B cell (primary cell): ENCODE data around the gene CELA1. TPM values are rescaled to one million over a fixed set of nuclear protein-coding genes. Genes with fewer than 3 reads are reported as not detected.

ENCODE experiments used
- ATAC-seq: fragments of 200-7000 bp; cut with Tn5 transposase; one replicate; pipeline ENCODE4 v1.10.0; 2021; ENCODE audit warnings: low read depth, mild to moderate bottlenecking, moderate number of reproducible peaks, moderate library complexity
- CTCF ChIA-PET: fragments of 350-600 bp; sonication (Branson Sonifier 250); formaldehyde crosslinking; loops from one replicate; lab custom pipeline; 2021; ENCODE audit warnings: antibody characterized with exemption, inconsistent platforms; lab: Charles Lee
- POLR2A ChIA-PET: fragments of 350-600 bp; sonication (Branson Sonifier 250); formaldehyde crosslinking; loops from one replicate; lab custom pipeline; 2021; ENCODE audit warnings: antibody characterized with exemption; lab: Charles Lee
- DNase-seq: peaks from one replicate; pipeline ENCODE4 v3.0.0; 2013
- H2AFZ ChIP-seq: 2 replicates; pipeline ENCODE4 v1.6.1; 2012; ENCODE audit warnings: mild to moderate bottlenecking, low read depth, low read length; ENCODE audit not compliant: insufficient read depth, poor library complexity, severe bottlenecking
- H3K27ac ChIP-seq, 2 donors: 1 replicate in 1 of 2; 2 replicates in 1 of 2; pipeline ENCODE4 v1.5.1; 2012 to 2013; ENCODE audit warnings: low read length in 2 of 2, mild to moderate bottlenecking in 2 of 2, moderate library complexity in 1 of 2
- H3K27me3 ChIP-seq, 4 experiments: fragments of 200-600 bp in 1 of 4; sonication (generic) in 1 of 4; replicated peaks in 1 of 4; 1 replicate in 2 of 4; 2 replicates in 2 of 4; pipeline versions ENCODE4 v1.6.1 to v1.7.0; 2013 to 2016; ENCODE audit warnings: low read length in 3 of 4, mild to moderate bottlenecking in 2 of 4, mixed read lengths in 1 of 4, moderate library complexity in 1 of 4; ENCODE audit not compliant: insufficient read depth in 4 of 4, control insufficient read depth in 3 of 4; ENCODE audit errors: control extremely low read depth in 1 of 4
- H3K36me3 ChIP-seq, 2 experiments: replicated peaks in 1 of 2; 1 replicate in 1 of 2; 2 replicates in 1 of 2; pipeline versions ENCODE4 v1.6.1 to v1.7.1; 2013; ENCODE audit warnings: low read length in 1 of 2; ENCODE audit not compliant: insufficient read depth in 2 of 2, control insufficient read depth in 1 of 2; ENCODE audit errors: control extremely low read depth in 1 of 2, extremely low read depth in 1 of 2
- H3K4me1 ChIP-seq, 2 donors: fragments of 200-600 bp in 1 of 2; sonication (generic) in 1 of 2; 1 replicate in 1 of 2; 2 replicates in 1 of 2; pipeline versions ENCODE4 v1.5.1 to v1.6.1; 2013 to 2017; ENCODE audit warnings: low read length in 2 of 2; ENCODE audit not compliant: control insufficient read depth in 2 of 2, insufficient read depth in 2 of 2
- H3K4me2 ChIP-seq: replicated peaks from 2 replicates; pipeline ENCODE3; 2012; ENCODE audit warnings: mild to moderate bottlenecking, low read depth, low read length; ENCODE audit not compliant: poor library complexity, severe bottlenecking
- H3K4me3 ChIP-seq, 5 experiments: fragments of 200-600 bp in 1 of 5; sonication (generic) in 1 of 5; 1 replicate in 3 of 5; 2 replicates in 2 of 5; pipeline versions ENCODE4 v1.5.1 to v1.7.0; 2011 to 2016; ENCODE audit warnings: low read length in 4 of 5, mild to moderate bottlenecking in 4 of 5, low read depth in 2 of 5, control low read depth in 1 of 5, moderate library complexity in 1 of 5; ENCODE audit not compliant: insufficient read depth in 1 of 5; ENCODE audit errors: control extremely low read depth in 1 of 5, extremely low read depth in 1 of 5
- H3K79me2 ChIP-seq: fragments of 200-600 bp; sonication (generic); one replicate; pipeline ENCODE4 v1.6.0; 2016; ENCODE audit warnings: low read length; ENCODE audit not compliant: control insufficient read depth, insufficient read depth
- H3K9ac ChIP-seq: fragments of 200-600 bp; sonication (generic); 2 replicates; pipeline ENCODE4 v1.6.1; 2017; ENCODE audit warnings: mild to moderate bottlenecking, low read length, moderate library complexity
- H3K9me3 ChIP-seq, 3 donors: one replicate each; pipeline versions ENCODE4 v1.6.1 to v1.7.1; 2013; ENCODE audit warnings: low read length in 2 of 3; ENCODE audit not compliant: control insufficient read depth in 2 of 3, insufficient read depth in 1 of 3; ENCODE audit errors: control extremely low read depth in 1 of 3
- H4K20me1 ChIP-seq: 2 replicates; pipeline ENCODE4 v1.6.0; 2012; ENCODE audit warnings: mild to moderate bottlenecking, low read length; ENCODE audit not compliant: insufficient read depth, control insufficient read depth, poor library complexity, severe bottlenecking
- H3K27ac Mint-ChIP-seq: one replicate; pipeline ENCODE4 v1.8.0; 2021; ENCODE audit warnings: mixed read lengths
- H3K27me3 Mint-ChIP-seq: one replicate; pipeline ENCODE4 v1.8.0; 2021; ENCODE audit warnings: mixed read lengths
- H3K4me1 Mint-ChIP-seq: one replicate; pipeline ENCODE4 v1.8.0; 2021; ENCODE audit warnings: mixed read lengths
- H3K4me3 Mint-ChIP-seq: one replicate; pipeline ENCODE4 v1.8.0; 2021; ENCODE audit warnings: mixed read lengths
- H3K9me3 Mint-ChIP-seq: one replicate; pipeline ENCODE4 v1.8.0; 2022; ENCODE audit warnings: mixed read lengths; ENCODE audit not compliant: insufficient read depth
- CTCF ChIP-seq: fragments of 200-600 bp; IDR thresholded peaks from one replicate; pipeline ENCODE4 v1.8.0; 2022; ENCODE audit warnings: antibody characterized with exemption, mild to moderate bottlenecking
- EZH2 ChIP-seq: IDR thresholded peaks from 2 replicates; pipeline ENCODE4 v1.6.1; 2012; ENCODE audit warnings: borderline replicate concordance, low read depth, mild to moderate bottlenecking, moderate library complexity, low read length; ENCODE audit not compliant: insufficient read depth, poor library complexity, severe bottlenecking
- WGBS: methylation state at CpG from one replicate; pipeline ENCODE4 v1.1.5; 2013; ENCODE audit warnings: missing lambda C conversion rate; ENCODE audit not compliant: insufficient coverage; 5-methylcytosine and 5-hydroxymethylcytosine counted together
- intact Hi-C: fragments of 100-400 bp; cut with micrococcal nuclease; formaldehyde crosslinking; loops from one replicate; pipeline ENCODE4 v1.10.0; 2022
- polyA plus RNA-seq: library from polyadenylated mRNA; depleted of rRNA; stranded (reverse); fragments of >200 nt; gene quantifications from 2 replicates; pipeline ENCODE4 v1.2.3, GENCODE V29; 2012
- total RNA-seq, 2 donors: library from RNA; stranded (reverse); fragments of 120-200 nt in 1 of 2; gene quantifications; 1 replicate in 1 of 2; 2 replicates in 1 of 2; pipeline versions ENCODE4 v1.2.3 to v1.2.4, GENCODE V29; 2013 to 2022

Gene CELA1
- total and polyA plus RNA-seq, 2 donors (not counting 1 experiment from before 2014, with no cell fraction given) = not detected

GRCh38 chr12:51370667-51371066 lies 24.2 kb upstream of the CELA1 start:
- Histone ChIP-seq H3K36me3 (peaks cover 1 to 9% of the 10 kb centered on the region in 2 experiments), H3K27ac (no peak overlapping the region), H3K79me2 (peaks cover 27% of the 10 kb centered on the region), H3K4me2 (no peak overlapping the region), H3K9me3 (peaks cover 0 to 8% (median 0%) of the 10 kb centered on the region in 3 donors), H4K20me1 (no peaks in the 10 kb centered on the region), H3K9ac (no peak overlapping the region), H2AFZ (no peak overlapping the region), H3K4me1 (peaks cover 51 to 57% of the 10 kb centered on the region in 2 donors), H3K4me3 (no peak overlapping the region), H3K27me3 (no peaks in the 10 kb centered on the region)
- ATAC-seq = no peak
- no peak overlapping the region for H3K4me3 Mint-ChIP-seq
- no peaks in the 10 kb centered on the region for H3K9me3 Mint-ChIP-seq
- intact Hi-C loops = no loop called here
- peak overlapping the region; percentile 54 for H3K27ac Mint-ChIP-seq
- no peak for DNase-seq
- WGBS = 100% methylated on average over 2 of the region's 9 CpGs
- H3K4me1 Mint-ChIP-seq = peaks cover 52% of the 10 kb centered on the region
- TF ChIP-seq CTCF (no peak), EZH2 (no peak)
- POLR2A ChIA-PET = no interaction called here
- no peaks in the 10 kb centered on the region for H3K27me3 Mint-ChIP-seq
- CTCF ChIA-PET = interaction anchor here (1.4 kb wide), 1 partner anchor 29 kb away, joined by 4 read pairs; no protein-coding TSS in a partner anchor

GRCh38 chr12:51369581-51369980 lies 23.1 kb upstream of the CELA1 start:
- peak overlapping the region; percentile 80 for H3K4me2 ChIP-seq
- H3K36me3 ChIP-seq = peaks cover 1 to 12% of the 10 kb centered on the region in 2 experiments
- Mint-ChIP-seq H3K27ac (peak overlapping the region; percentile 97), H3K4me1 (peaks cover 54% of the 10 kb centered on the region), H3K27me3 (no peaks in the 10 kb centered on the region), H3K9me3 (no peaks in the 10 kb centered on the region), H3K4me3 (peak overlapping the region; percentile 42)
- H3K79me2 ChIP-seq = peaks cover 29% of the 10 kb centered on the region
- H3K9ac ChIP-seq = peak overlapping the region; percentile 49
- TF ChIP-seq CTCF (no peak), EZH2 (no peak)
- WGBS = 31% methylated on average over 2 of the region's 4 CpGs
- H3K27ac ChIP-seq = peak overlapping the region; percentile 69 to 74
- H2AFZ ChIP-seq = no peak overlapping the region
- DNase-seq (no peak), ATAC-seq (no peak)
- intact Hi-C loops = loop anchor here (1.0 to 2.0 kb wide), 7 partner anchors 23 to 445 kb away; partner anchors contain the start of genes BIN2, DAZAP2, SLC4A8 and SMAGP
- CTCF ChIA-PET = interaction anchor here (0.6 to 2.7 kb wide), 15 partner anchors 9 to 605 kb away, joined by 3 to 16 read pairs (median 5); partner anchors contain the start of gene GALNT6
- H3K9me3 ChIP-seq = peaks cover 0 to 8% (median 0%) of the 10 kb centered on the region in 3 donors
- POLR2A ChIA-PET = interaction anchor here (0.5 to 2.0 kb wide), 10 partner anchors 20 to 445 kb away, joined by 3 to 22 read pairs (median 4); partner anchors contain the start of genes GALNT6 and POU6F1
- peaks cover 51 to 61% of the 10 kb centered on the region in 2 donors for H3K4me1 ChIP-seq
- no peaks in the 10 kb centered on the region for H4K20me1 ChIP-seq
- peak overlapping the region in 3 of 5 experiments; percentile 14 to 25 (median 16) for H3K4me3 ChIP-seq
- H3K27me3 ChIP-seq = no peaks in the 10 kb centered on the region
